ENCODE data around the gene KMT2A.
"Not testable (repeated sequence)": the region's sequence is repeated elsewhere in the genome, so short reads cannot be mapped to it uniquely, and the experiment has no call there.

KMT2A gene

GRCh38 chr11:118535261-118535660 lies 99.0 kb downstream of the KMT2A start:
- no peak for DNase-seq

GRCh38 chr11:118536726-118537125 lies 100.4 kb downstream of the KMT2A start:
- no peak for DNase-seq

GRCh38 chr11:118537409-118537980 lies 101.2 kb downstream of the KMT2A start:
- no peak for DNase-seq

GRCh38 chr11:118544010-118544646 lies 107.8 kb downstream of the KMT2A start:
- no peak for DNase-seq

- no peak for DNase-seq
Measured at GRCh38 chr11:118544647-118545010, 108.3 kb downstream of the KMT2A start.

- no peak for DNase-seq
Measured at GRCh38 chr11:118545533-118545932, 109.2 kb downstream of the KMT2A start.

DNA sequence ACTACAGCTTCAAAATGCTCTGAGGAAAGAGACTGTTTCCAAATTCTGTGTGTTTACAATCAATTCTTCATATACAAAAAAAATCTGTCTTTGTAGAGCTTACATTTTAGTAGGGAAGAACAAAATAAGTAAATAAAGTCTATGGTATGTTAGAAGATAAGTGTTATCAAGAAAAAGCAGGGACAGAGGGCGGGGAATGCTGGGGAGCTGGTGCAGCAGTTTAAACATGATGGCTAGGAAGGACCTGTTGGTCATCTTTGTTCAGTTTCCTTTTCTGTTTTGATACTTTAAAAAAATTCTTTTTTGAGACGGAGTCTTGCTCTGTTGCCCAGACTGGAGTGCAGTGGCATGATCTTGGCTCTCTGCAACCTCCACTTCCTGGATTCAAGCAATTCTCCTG lies 110.8 kb downstream of the KMT2A start:
- no peak for DNase-seq

DNA sequence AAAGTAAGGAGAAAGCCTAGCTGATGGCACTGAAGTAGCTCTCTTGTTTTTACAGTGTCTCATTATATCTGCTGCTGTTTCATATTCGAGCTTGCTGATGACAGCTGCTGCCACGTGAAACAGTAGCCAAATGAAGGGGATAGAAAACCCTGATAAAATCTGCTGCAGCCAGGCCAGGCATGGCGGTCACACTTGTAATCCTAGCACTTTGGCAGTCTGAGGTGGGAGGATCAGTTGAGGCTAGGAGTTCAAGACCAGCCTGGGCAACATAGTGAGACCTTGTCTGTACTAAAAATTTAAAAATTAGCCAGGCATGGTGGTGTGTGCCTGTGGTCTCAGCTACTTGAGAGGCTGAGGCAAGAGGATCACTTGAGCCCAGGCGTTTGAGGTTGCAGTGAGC lies 116.0 kb downstream of the KMT2A start:
- DNase-seq: no peak

GRCh38 chr11:118560806-118561205 lies 124.5 kb downstream of the KMT2A start:
- DNase-seq: no peak

GRCh38 chr11:118565051-118565450 lies 128.8 kb downstream of the KMT2A start:
- no peak for DNase-seq

DNA sequence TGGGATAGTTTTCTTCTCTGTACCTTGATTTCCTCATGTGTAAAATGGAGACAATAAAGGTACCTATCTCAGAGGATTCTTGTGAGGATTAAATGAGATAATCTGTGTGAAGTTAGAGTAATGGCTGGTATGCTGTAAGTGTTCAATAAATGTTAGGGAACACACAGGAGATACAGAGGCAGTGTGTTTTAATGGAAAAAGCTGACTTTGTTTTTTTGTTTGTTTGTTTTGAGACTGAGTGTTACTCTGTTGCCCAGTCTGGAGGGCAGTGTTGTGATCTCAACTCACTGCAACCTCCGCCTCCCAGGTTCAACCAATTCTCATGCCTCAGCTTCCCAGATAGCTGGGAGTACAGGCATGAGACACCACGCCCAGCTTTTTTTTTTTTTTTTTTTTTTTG lies 133.4 kb downstream of the KMT2A start:
- no peak for DNase-seq

GRCh38 chr11:118570787-118571186 lies 134.5 kb downstream of the KMT2A start:
- no peak for DNase-seq

- DNase-seq: not testable (repeated sequence)
Measured at GRCh38 chr11:118571701-118572060, 135.4 kb downstream of the KMT2A start.

GRCh38 chr11:118572061-118572980 lies 136.0 kb downstream of the KMT2A start, which contains the start of gene ARCN1:
ARCN1 (plus strand) TSS chr11:118572409; CDS start chr11:118572548, 139 bp downstream.
- no peak for DNase-seq

DNA sequence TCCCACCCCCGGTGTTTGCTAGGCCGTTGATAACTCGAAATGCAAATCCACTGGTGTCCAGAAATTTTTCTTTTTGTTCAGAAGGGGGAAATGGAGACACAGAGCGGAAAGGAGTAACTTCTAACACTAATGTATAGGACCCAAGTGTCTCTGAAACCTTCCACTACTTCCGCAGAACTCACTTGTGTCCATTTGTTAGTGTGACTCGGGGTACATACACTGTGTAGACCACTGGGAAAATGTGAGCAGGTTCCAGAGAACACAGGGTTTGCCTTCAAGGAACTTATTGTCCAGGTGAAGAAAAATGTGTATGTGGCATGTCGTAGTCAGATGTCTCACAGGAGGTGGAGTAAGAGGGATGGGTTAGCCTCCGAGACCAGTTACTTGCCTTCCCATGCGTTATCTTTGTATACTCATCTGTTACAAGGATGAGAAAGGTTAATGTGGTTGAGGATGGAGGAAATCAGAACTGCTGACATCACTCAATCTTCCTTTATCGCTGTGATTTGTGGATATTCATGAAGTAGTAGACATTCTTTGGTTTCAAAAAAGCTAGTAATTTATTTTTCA lies 136.8 kb downstream of the KMT2A start:
- DNase-seq: no peak

DNA sequence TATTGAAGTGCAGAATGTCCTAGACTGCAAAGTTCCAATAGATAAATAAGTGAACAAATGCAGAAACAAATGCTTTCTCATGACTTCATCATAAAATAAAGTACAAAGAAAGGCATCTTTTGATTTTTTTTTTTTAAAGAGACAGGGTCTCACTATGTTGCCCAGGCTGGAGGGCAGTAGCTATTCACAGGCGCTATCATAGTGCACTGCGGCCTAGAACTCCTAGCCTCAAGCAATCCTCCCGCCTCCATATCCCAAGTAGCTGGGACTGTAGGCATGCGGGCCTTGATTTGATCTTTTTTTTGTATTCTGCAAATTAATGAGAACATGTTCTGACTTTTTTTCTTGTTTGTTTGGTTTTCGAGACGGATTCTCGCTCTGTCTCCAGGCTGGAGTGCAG lies 138.3 kb downstream of the KMT2A start:
- DNase-seq: no peak

Data from SHP77 treated with DMSO at 0.1 percent for 48 hours (cell line).